HepG2 (cell line): Measurements from ENCODE around the gene PALM. TPM values are rescaled to one million over a fixed set of nuclear protein-coding genes. Genes with fewer than 3 reads are reported as not detected.

Source experiments
- DR1 ChIP-seq: sonication (generic); formaldehyde crosslinking; IDR thresholded peaks from 2 replicates; pipeline ENCODE4 v1.8.0; 2021; ENCODE audit warnings: mild to moderate bottlenecking, missing genetic modification reagents, inconsistent platforms
- HCFC1 ChIP-seq: fragments of 150-350 bp; IDR thresholded peaks from 2 replicates; pipeline ENCODE4 v1.6.1; 2014; ENCODE audit warnings: low read depth, low read length
- HNRNPK ChIP-seq: fragments of 200-400 bp; formaldehyde crosslinking; IDR thresholded peaks from 2 replicates; pipeline ENCODE4 v1.6.1; 2018; ENCODE audit warnings: low read length, low read depth, moderate library complexity, mild to moderate bottlenecking; ENCODE audit not compliant: poor library complexity, severe bottlenecking
- KDM2A ChIP-seq: sonication (generic); formaldehyde crosslinking; IDR thresholded peaks from 2 replicates; pipeline ENCODE4 v1.4.0; 2020; ENCODE audit warnings: low read depth, missing genetic modification reagents, borderline replicate concordance
- MATR3 ChIP-seq: sonication (generic); formaldehyde crosslinking; IDR thresholded peaks from 2 replicates; pipeline ENCODE4 v1.4.0; 2020; ENCODE audit warnings: missing genetic modification reagents
- NPAS2 ChIP-seq: sonication (generic); formaldehyde crosslinking; IDR thresholded peaks from 2 replicates; pipeline ENCODE4 v1.8.0; 2022; ENCODE audit warnings: mild to moderate bottlenecking, missing genetic modification reagents, borderline replicate concordance
- NR2F1 ChIP-seq, 2 experiments: fragments of 450-650 bp in 1 of 2; formaldehyde crosslinking in 1 of 2; IDR thresholded peaks; 2 replicates each; pipeline versions ENCODE4 v1.5.0 to v1.6.1; 2016 to 2020; ENCODE audit warnings: mild to moderate bottlenecking in 1 of 2, missing compliant biosample characterization in 1 of 2, missing genetic modification reagents in 1 of 2, moderate library complexity in 1 of 2
- RBM22 ChIP-seq: fragments of 200-400 bp; formaldehyde crosslinking; optimal IDR thresholded peaks from 2 replicates; pipeline ENCODE3; 2017; ENCODE audit warnings: mild to moderate bottlenecking, low read length, moderate library complexity
- SIN3B ChIP-seq: fragments of 150-350 bp; IDR thresholded peaks from 2 replicates; pipeline ENCODE4 v1.6.1; 2014; ENCODE audit warnings: low read length
- SOX5 ChIP-seq: IDR thresholded peaks from 2 replicates; pipeline ENCODE4 v1.6.1; 2016; ENCODE audit warnings: borderline replicate concordance
- THYN1 ChIP-seq: sonication (generic); formaldehyde crosslinking; IDR thresholded peaks from 2 replicates; pipeline ENCODE4 v1.8.1; 2023; ENCODE audit warnings: low read depth, mild to moderate bottlenecking, moderate library complexity, missing genetic modification reagents, borderline replicate concordance
- ZBTB1 ChIP-seq: sonication (generic); formaldehyde crosslinking; IDR thresholded peaks from 2 replicates; pipeline ENCODE4 v1.4.0; 2020; ENCODE audit warnings: missing genetic modification reagents, borderline replicate concordance
- ZNF12 ChIP-seq: sonication (generic); formaldehyde crosslinking; IDR thresholded peaks from 2 replicates; pipeline ENCODE4 v1.5.0; 2020; ENCODE audit warnings: missing genetic modification reagents
- ZNF563 ChIP-seq: sonication (generic); formaldehyde crosslinking; IDR thresholded peaks from 2 replicates; pipeline ENCODE4 v1.8.0; 2022; ENCODE audit warnings: mild to moderate bottlenecking, moderate library complexity, missing genetic modification reagents
- ZNF850 ChIP-seq: sonication (generic); formaldehyde crosslinking; conservative IDR thresholded peaks from 2 replicates; pipeline ENCODE4 v1.9.0; 2021; ENCODE audit warnings: mild to moderate bottlenecking, missing genetic modification reagents
- polyA plus RNA-seq, 8 experiments: library from polyadenylated mRNA; depleted of rRNA in 3 of 8; stranded (reverse) in 7 of 8; unstranded in 1 of 8; fragments of >200 nt; fragmentation: Illumina TruSeq in 4 of 8; extraction: Trizol in 4 of 8; gene quantifications; 2 replicates each; pipeline versions ENCODE4 v1.2.1 to v1.2.3, GENCODE V29; 2011 to 2016; ENCODE audit warnings: low read depth in 4 of 8, missing spikeins in 1 of 8, mixed read lengths in 1 of 8; ENCODE audit not compliant: insufficient read depth in 1 of 8
- total RNA-seq, 5 experiments: library from RNA; depleted of rRNA; stranded (reverse); fragments of >200 nt; fragmentation: Illumina TruSeq; extraction: Trizol; gene quantifications; 2 replicates each; pipeline ENCODE4 v1.2.3, GENCODE V29; 2016; ENCODE audit warnings: low read depth in 1 of 5
- TF ChIP-seq, protein P1 (sequence below): sonication (generic); formaldehyde crosslinking; IDR thresholded peaks from 2 replicates; pipeline ENCODE4 v1.8.0; 2022; ENCODE audit warnings: mild to moderate bottlenecking, missing genetic modification reagents, moderate library complexity
- TF ChIP-seq, protein P2 (sequence below): sonication (generic); formaldehyde crosslinking; IDR thresholded peaks from 2 replicates; pipeline ENCODE4 v1.5.0; 2020; ENCODE audit warnings: missing genetic modification reagents
- TF ChIP-seq, protein P3 (sequence below): sonication (generic); formaldehyde crosslinking; IDR thresholded peaks from 2 replicates; pipeline ENCODE4 v1.5.0; 2020; ENCODE audit warnings: missing genetic modification reagents
- TF ChIP-seq, protein P4 (sequence below): sonication (generic); formaldehyde crosslinking; IDR thresholded peaks from 2 replicates; pipeline ENCODE4 v1.5.0; 2020; ENCODE audit warnings: mild to moderate bottlenecking, missing genetic modification reagents
- TF ChIP-seq, protein P5 (sequence below): sonication (generic); formaldehyde crosslinking; IDR thresholded peaks from 2 replicates; pipeline ENCODE4 v1.9.0; 2021; ENCODE audit warnings: missing genetic modification reagents, borderline replicate concordance

Gene PALM
- total and polyA plus RNA-seq, 2 of the 13 experiments (the other 11 are each of a cell fraction or from before 2014, with no cell fraction given) = 4.0 to 9.7 TPM

DNA sequence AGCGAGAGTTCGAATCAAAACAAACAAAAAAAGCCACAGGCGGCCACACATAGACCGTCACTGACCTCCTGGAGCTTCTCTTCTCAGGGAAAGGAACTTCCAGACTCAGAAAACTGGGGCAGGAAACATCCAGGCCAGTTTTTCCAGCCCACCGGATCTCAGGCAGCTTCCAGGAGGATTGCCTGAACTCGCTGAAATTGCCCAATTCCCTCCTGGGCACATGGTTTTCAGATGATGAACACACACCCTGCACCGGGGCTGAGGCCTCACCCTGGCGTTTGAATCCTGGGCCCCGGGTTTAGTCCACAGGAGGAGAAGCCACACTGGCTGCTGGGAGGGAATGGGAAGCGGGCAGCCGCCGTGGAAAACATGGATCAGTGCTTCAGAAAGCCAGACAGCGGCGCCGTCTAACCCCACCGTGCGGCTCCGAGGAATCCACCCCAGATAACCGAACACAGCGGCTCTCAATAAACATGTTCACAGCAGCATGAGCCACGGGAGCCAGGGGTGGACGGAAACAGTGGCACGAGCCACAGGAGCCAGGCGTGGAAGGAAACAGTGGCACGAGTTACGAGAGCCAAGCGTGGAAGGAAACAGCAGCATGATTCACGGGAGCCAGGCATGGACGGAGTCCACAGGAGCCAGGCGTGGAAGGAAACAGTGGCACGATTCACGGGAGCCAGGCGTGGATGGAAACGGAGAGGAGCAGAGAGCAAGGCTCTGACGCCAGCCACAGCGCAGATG lies 70.3 kb downstream of the PALM start (continued):
- TF ChIP-seq, protein P1, sequence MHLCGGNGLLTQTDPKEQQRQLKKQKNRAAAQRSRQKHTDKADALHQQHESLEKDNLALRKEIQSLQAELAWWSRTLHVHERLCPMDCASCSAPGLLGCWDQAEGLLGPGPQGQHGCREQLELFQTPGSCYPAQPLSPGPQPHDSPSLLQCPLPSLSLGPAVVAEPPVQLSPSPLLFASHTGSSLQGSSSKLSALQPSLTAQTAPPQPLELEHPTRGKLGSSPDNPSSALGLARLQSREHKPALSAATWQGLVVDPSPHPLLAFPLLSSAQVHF = peak; percentile 66; the same call in 1 of the 2 replicates
- TF ChIP-seq KDM2A (peak; percentile 75; the same call in 1 of the 2 replicates), MATR3 (CRISPR knock-in tag) (no peak), HNRNPK (no peak), ZNF563 (CRISPR knock-in tag) (peak; percentile 34; the same call in 1 of the 2 replicates), ZBTB1 (CRISPR knock-in tag) (no peak), ZNF850 (CRISPR knock-in tag) (no peak), RBM22 (no peak), SIN3B (no peak), ZNF12 (CRISPR knock-in tag) (peak; percentile 37; the same call in 1 of the 2 replicates), HCFC1 (no peak), NPAS2 (no peak), THYN1 (CRISPR knock-in tag) (no peak), DR1 (CRISPR knock-in tag) (0 out of 2 replicates have a peak, but pooled peaks have one; percentile 41), NR2F1 (CRISPR knock-in tag; IDR thresholded peaks at IDR 0.05) (no peak), SOX5 (CRISPR knock-in tag) (peak; percentile 79)
- TF ChIP-seq, protein P2, sequence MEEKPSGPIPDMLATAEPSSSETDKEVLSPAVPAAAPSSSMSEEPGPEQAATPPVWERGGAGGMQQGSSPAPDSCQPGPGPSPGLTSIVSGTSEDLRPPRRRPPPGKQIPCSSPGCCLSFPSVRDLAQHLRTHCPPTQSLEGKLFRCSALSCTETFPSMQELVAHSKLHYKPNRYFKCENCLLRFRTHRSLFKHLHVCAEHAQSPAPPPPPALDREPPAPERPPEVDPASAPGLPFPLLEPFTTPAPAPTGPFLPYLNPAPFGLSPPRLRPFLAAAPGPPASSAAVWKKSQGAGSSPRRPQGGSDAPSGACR = no peak
- TF ChIP-seq, protein P3, sequence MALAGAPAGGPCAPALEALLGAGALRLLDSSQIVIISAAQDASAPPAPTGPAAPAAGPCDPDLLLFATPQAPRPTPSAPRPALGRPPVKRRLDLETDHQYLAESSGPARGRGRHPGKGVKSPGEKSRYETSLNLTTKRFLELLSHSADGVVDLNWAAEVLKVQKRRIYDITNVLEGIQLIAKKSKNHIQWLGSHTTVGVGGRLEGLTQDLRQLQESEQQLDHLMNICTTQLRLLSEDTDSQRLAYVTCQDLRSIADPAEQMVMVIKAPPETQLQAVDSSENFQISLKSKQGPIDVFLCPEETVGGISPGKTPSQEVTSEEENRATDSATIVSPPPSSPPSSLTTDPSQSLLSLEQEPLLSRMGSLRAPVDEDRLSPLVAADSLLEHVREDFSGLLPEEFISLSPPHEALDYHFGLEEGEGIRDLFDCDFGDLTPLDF (CRISPR knock-in tag) = no peak; the same call in 1 of the 2 replicates
- TF ChIP-seq, protein P4, sequence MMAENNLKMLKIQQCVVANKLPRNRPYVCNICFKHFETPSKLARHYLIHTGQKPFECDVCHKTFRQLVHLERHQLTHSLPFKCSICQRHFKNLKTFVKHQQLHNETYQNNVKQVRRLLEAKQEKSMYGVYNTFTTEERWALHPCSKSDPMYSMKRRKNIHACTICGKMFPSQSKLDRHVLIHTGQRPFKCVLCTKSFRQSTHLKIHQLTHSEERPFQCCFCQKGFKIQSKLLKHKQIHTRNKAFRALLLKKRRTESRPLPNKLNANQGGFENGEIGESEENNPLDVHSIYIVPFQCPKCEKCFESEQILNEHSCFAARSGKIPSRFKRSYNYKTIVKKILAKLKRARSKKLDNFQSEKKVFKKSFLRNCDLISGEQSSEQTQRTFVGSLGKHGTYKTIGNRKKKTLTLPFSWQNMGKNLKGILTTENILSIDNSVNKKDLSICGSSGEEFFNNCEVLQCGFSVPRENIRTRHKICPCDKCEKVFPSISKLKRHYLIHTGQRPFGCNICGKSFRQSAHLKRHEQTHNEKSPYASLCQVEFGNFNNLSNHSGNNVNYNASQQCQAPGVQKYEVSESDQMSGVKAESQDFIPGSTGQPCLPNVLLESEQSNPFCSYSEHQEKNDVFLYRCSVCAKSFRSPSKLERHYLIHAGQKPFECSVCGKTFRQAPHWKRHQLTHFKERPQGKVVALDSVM (CRISPR knock-in tag) = peak; percentile 48; the same call in 1 of the 2 replicates
- TF ChIP-seq, protein P5, sequence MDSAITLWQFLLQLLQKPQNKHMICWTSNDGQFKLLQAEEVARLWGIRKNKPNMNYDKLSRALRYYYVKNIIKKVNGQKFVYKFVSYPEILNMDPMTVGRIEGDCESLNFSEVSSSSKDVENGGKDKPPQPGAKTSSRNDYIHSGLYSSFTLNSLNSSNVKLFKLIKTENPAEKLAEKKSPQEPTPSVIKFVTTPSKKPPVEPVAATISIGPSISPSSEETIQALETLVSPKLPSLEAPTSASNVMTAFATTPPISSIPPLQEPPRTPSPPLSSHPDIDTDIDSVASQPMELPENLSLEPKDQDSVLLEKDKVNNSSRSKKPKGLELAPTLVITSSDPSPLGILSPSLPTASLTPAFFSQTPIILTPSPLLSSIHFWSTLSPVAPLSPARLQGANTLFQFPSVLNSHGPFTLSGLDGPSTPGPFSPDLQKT (CRISPR knock-in tag) = no peak
